GM23338 (cell line): ENCODE results near the gene DEXI. TPM values are rescaled to one million over a fixed set of nuclear protein-coding genes. Genes with fewer than 3 reads are reported as not detected.

Experiments used
- ATAC-seq: fragments of 200-7000 bp; cut with Tn5 transposase; 3 replicates; pipeline ENCODE4 v1.9.1; 2020
- DNase-seq: peaks from one replicate; pipeline ENCODE4 v3.0.0-alpha.2; 2015; ENCODE audit warnings: low spot score
- H2AFZ ChIP-seq: fragments of 200-600 bp; sonication (generic); 2 replicates; pipeline ENCODE4 v1.8.0; 2016; ENCODE audit warnings: antibody characterized with exemption, mild to moderate bottlenecking, moderate library complexity
- H3F3A ChIP-seq: fragments of 200-600 bp; sonication (generic); replicated peaks from 2 replicates; pipeline ENCODE4 v1.8.0; 2017; ENCODE audit warnings: antibody characterized with exemption, mixed run types, low read depth
- H3K27ac ChIP-seq: fragments of 200-600 bp; sonication (generic); 2 replicates; pipeline ENCODE4 v1.6.1; 2016; ENCODE audit warnings: low read depth
- H3K27me3 ChIP-seq: fragments of 200-600 bp; sonication (generic); 2 replicates; pipeline ENCODE4 v1.8.0; 2016; ENCODE audit warnings: mild to moderate bottlenecking, mixed run types, moderate library complexity; ENCODE audit not compliant: insufficient read depth
- H3K36me3 ChIP-seq: fragments of 200-600 bp; sonication (generic); 2 replicates; pipeline ENCODE4 v1.8.0; 2016; ENCODE audit warnings: mild to moderate bottlenecking; ENCODE audit not compliant: insufficient read depth
- H3K4me1 ChIP-seq: fragments of 200-600 bp; sonication (generic); 2 replicates; pipeline ENCODE4 v1.8.0; 2016; ENCODE audit warnings: mild to moderate bottlenecking, moderate library complexity; ENCODE audit not compliant: insufficient read depth
- H3K4me2 ChIP-seq: fragments of 200-600 bp; sonication (generic); 2 replicates; pipeline ENCODE4 v1.7.1; 2017; ENCODE audit warnings: mixed run types
- H3K4me3 ChIP-seq: fragments of 200-600 bp; sonication (generic); 2 replicates; pipeline ENCODE4 v1.6.1; 2016; ENCODE audit warnings: mixed run types
- H3K79me2 ChIP-seq: fragments of 200-600 bp; sonication (generic); replicated peaks from 2 replicates; pipeline ENCODE4 v1.8.0; 2017; ENCODE audit warnings: mild to moderate bottlenecking; ENCODE audit not compliant: insufficient read depth
- H3K9me2 ChIP-seq: fragments of 200-600 bp; sonication (generic); 2 replicates; pipeline ENCODE4 v1.8.0; 2017; ENCODE audit not compliant: insufficient read depth
- H4K20me1 ChIP-seq: fragments of 200-600 bp; sonication (generic); replicated peaks from 2 replicates; pipeline ENCODE4 v1.8.0; 2017; ENCODE audit warnings: mild to moderate bottlenecking; ENCODE audit not compliant: insufficient read depth
- H3K27ac Mint-ChIP-seq: 2 replicates; pipeline ENCODE4 v1.8.0; 2020; ENCODE audit warnings: inconsistent platforms, mild to moderate bottlenecking, moderate library complexity, mixed read lengths
- H3K27me3 Mint-ChIP-seq: 3 replicates; pipeline ENCODE4 v1.8.0; 2022; ENCODE audit warnings: low read depth, mild to moderate bottlenecking, moderate library complexity, mixed read lengths, inconsistent platforms; ENCODE audit not compliant: insufficient read depth, poor library complexity
- H3K36me3 Mint-ChIP-seq: 3 replicates; pipeline ENCODE4 v1.8.0; 2021; ENCODE audit warnings: low read depth, mild to moderate bottlenecking, inconsistent platforms, moderate library complexity, mixed read lengths
- H3K4me1 Mint-ChIP-seq: 3 replicates; pipeline ENCODE4 v1.8.0; 2020; ENCODE audit warnings: mild to moderate bottlenecking, inconsistent platforms, mixed read lengths
- H3K4me3 Mint-ChIP-seq: 3 replicates; pipeline ENCODE4 v1.8.0; 2021; ENCODE audit warnings: moderate library complexity, mild to moderate bottlenecking, inconsistent platforms, mixed read lengths
- H3K9me3 Mint-ChIP-seq: 3 replicates; pipeline ENCODE4 v1.8.0; 2020; ENCODE audit warnings: moderate library complexity, mild to moderate bottlenecking, inconsistent platforms, mixed read lengths
- CREB1 ChIP-seq: fragments of 250-450 bp; sonication (Bioruptor Pico); IDR thresholded peaks from 2 replicates; pipeline ENCODE4 v1.5.0; 2020; ENCODE audit warnings: low read depth, mild to moderate bottlenecking, moderate library complexity
- ETS1 ChIP-seq: IDR thresholded peaks from 2 replicates; pipeline ENCODE4 v1.6.1; 2016; ENCODE audit warnings: antibody characterized with exemption
- EZH2 ChIP-seq: fragments of 200-600 bp; sonication (generic); IDR thresholded peaks from one replicate; pipeline ENCODE4 v1.8.0; 2017; ENCODE audit warnings: antibody characterized with exemption, mild to moderate bottlenecking, low read depth; ENCODE audit not compliant: unreplicated experiment
- EZH2phosphoT487 ChIP-seq: fragments of 200-600 bp; sonication (generic); IDR thresholded peaks from one replicate; pipeline ENCODE4 v1.8.1; 2018; ENCODE audit warnings: antibody characterized with exemption; ENCODE audit not compliant: unreplicated experiment
- JUNB ChIP-seq: IDR thresholded peaks from one replicate; pipeline ENCODE4 v1.6.1; 2016; ENCODE audit warnings: antibody characterized with exemption; ENCODE audit not compliant: unreplicated experiment
- NANOG ChIP-seq: IDR thresholded peaks from 2 replicates; pipeline ENCODE4 v1.6.1; 2016; ENCODE audit warnings: antibody characterized with exemption, borderline replicate concordance
- REST ChIP-seq: IDR thresholded peaks from one replicate; pipeline ENCODE4 v1.6.1; 2018; ENCODE audit warnings: antibody characterized with exemption; ENCODE audit not compliant: unreplicated experiment
- ZNF114 ChIP-seq: fragments of 250-450 bp; sonication (Bioruptor Pico); IDR thresholded peaks from 2 replicates; pipeline ENCODE4 v1.5.0; 2020; ENCODE audit warnings: mild to moderate bottlenecking, moderate library complexity
- ZNF462 ChIP-seq: fragments of 250-450 bp; sonication (Bioruptor Pico); IDR thresholded peaks from 2 replicates; pipeline ENCODE4 v1.5.0; 2020; ENCODE audit warnings: mild to moderate bottlenecking, moderate library complexity
- polyA plus RNA-seq: library from polyadenylated mRNA; unstranded; fragments of >200 nt; fragmentation: Nextera tagmentation; extraction: Ambion mirVana; gene quantifications from 2 replicates; pipeline ENCODE4 v1.2.1, GENCODE V29; 2016
- total RNA-seq: library from RNA; depleted of rRNA; stranded (reverse); fragments of >200 nt; shearing (Covaris generic); gene quantifications from 2 replicates; pipeline ENCODE4 v1.2.3, GENCODE V29; 2014

DEXI gene
- total and polyA plus RNA-seq, 2 experiments from 2014 or later, result 26.5 to 58.2 TPM

GRCh38 chr16:10941127-10941933 is 938 bp downstream of the DEXI start:
- Mint-ChIP-seq H3K27ac (no peak overlapping the region), H3K4me3 (peak overlapping the region; percentile 92), H3K4me1 (peaks cover 42% of the 10 kb centered on the region), H3K36me3 (no peaks in the 10 kb centered on the region; the same call in 2 of the 3 replicates), H3K9me3 (no peaks in the 10 kb centered on the region), H3K27me3 (peaks cover 6% of the 10 kb centered on the region)
- H4K20me1 ChIP-seq, result peaks cover 40% of the 10 kb centered on the region
- H3K4me3 ChIP-seq, result peak overlapping the region; percentile 65
- DNase-seq (peak; percentile 55), ATAC-seq (peak; percentile 2; the same call in 2 of the 3 replicates)
- H2AFZ ChIP-seq, result no peak overlapping the region
- 0 out of 2 replicates have a peak, but pooled peaks cover 8% of the 10 kb centered on the region for H3F3A ChIP-seq
- no peaks in the 10 kb centered on the region for H3K9me2 ChIP-seq
- peak overlapping the region; percentile 96 for H3K4me2 ChIP-seq
- no peak overlapping the region for H3K27ac ChIP-seq
- TF ChIP-seq ZNF114 (CRISPR knock-in tag) (no peak), NANOG (no peak), ETS1 (no peak), EZH2 (no peak), ZNF462 (CRISPR knock-in tag) (no peak), REST (no peak), CREB1 (CRISPR knock-in tag) (no peak), JUNB (no peak), EZH2phosphoT487 (no peak)
- 0 out of 2 replicates have a peak, but pooled peaks cover 5% of the 10 kb centered on the region for H3K27me3 ChIP-seq
- H3K79me2 ChIP-seq, result peaks cover 42% of the 10 kb centered on the region
- peaks cover 30% of the 10 kb centered on the region for H3K4me1 ChIP-seq
- no peaks in the 10 kb centered on the region; the same call in 1 of the 2 replicates for H3K36me3 ChIP-seq
